Muscle of leg (tissue), 16 donors: Measurements from ENCODE around the gene CFHR2. TPM values are rescaled to one million over a fixed set of nuclear protein-coding genes. Genes with fewer than 3 reads are reported as not detected.
"Not testable (repeated sequence)": the region's sequence is repeated elsewhere in the genome, so short reads cannot be mapped to it uniquely, and the experiment has no call there.

Experiments
- DNase-seq: peaks from one replicate; pipeline ENCODE4 v3.0.0; 2013
- H3K27ac ChIP-seq: one replicate; pipeline ENCODE4 v1.5.1; 2013; ENCODE audit warnings: mild to moderate bottlenecking, low read length, control low read depth
- H3K27me3 ChIP-seq: one replicate; pipeline ENCODE4 v1.6.1; 2013; ENCODE audit warnings: low read length; ENCODE audit not compliant: control insufficient read depth, insufficient read depth
- H3K36me3 ChIP-seq: one replicate; pipeline ENCODE4 v1.6.1; 2013; ENCODE audit warnings: low read length; ENCODE audit not compliant: control insufficient read depth, insufficient read depth
- H3K4me1 ChIP-seq: one replicate; pipeline ENCODE4 v1.6.1; 2013; ENCODE audit warnings: low read length; ENCODE audit not compliant: control insufficient read depth, insufficient read depth
- H3K4me3 ChIP-seq: one replicate; pipeline ENCODE4 v1.5.1; 2013; ENCODE audit warnings: low read length, control low read depth
- H3K9me3 ChIP-seq: replicated peaks from 2 replicates; pipeline ENCODE4 v1.6.1; 2013; ENCODE audit warnings: low read depth, low read length; ENCODE audit not compliant: control insufficient read depth
- WGBS: methylation state at CpG from one replicate; pipeline ENCODE4 v1.1.5; 2013; ENCODE audit warnings: missing lambda C conversion rate; ENCODE audit not compliant: insufficient coverage; 5-methylcytosine and 5-hydroxymethylcytosine counted together
- long read RNA-seq, 11 donors: transcript quantifications; one replicate each; lab custom pipeline, GENCODE V29; 2026
- polyA plus RNA-seq, 8 donors: library from polyadenylated mRNA; unstranded; fragments of 120-200 nt; gene quantifications; one replicate each; pipeline versions ENCODE4 v1.2.1 to v1.2.3, GENCODE V29; 2013; ENCODE audit warnings: inconsistent platforms in 1 of 8, low replicate concordance in 1 of 8; ENCODE audit not compliant: insufficient read length in 8 of 8, insufficient read depth in 1 of 8
- total RNA-seq: library from RNA; stranded (reverse); fragments of 120-200 nt; gene quantifications from one replicate; pipeline ENCODE4 v1.2.4, GENCODE V29; 2013

CFHR2 gene
- total RNA-seq (not detected), polyA plus RNA-seq (under 1 TPM in 1 of 8 donors, not detected in 7; 0.54 TPM)
- long read RNA-seq, donor 1: 0 reads
- long read RNA-seq, donor 2: 0 reads
- long read RNA-seq, donor 3: 0 reads
- long read RNA-seq, donor 4: 0 reads
- long read RNA-seq, donor 5: 0 reads
- long read RNA-seq, donor 6: 0 reads
- long read RNA-seq, donor 7: 0 reads
- long read RNA-seq, donor 8: 0 reads
- long read RNA-seq, donor 9: 0 reads
- long read RNA-seq, donor 10: 0 reads
- long read RNA-seq, donor 11: 0 reads

- H3K27ac ChIP-seq, H3K27me3 ChIP-seq, H3K4me3 ChIP-seq, DNase-seq, H3K4me1 ChIP-seq, H3K36me3 ChIP-seq, H3K9me3 ChIP-seq: not testable (repeated sequence)
- WGBS: no CpG with 5 or more reads among the region's 1 CpG
Observed at GRCh38 chr1:196943568-196943967, at the start of gene CFHR2. TSS of gene CFHR2 (plus strand) at chr1:196943738. CDS start at chr1:196943881, 143 bp downstream.

GRCh38 chr1:196896355-196896754, 47.2 kb upstream of the CFHR2 start:
- H3K27me3 ChIP-seq: no peaks in the 10 kb centered on the region
- 60% methylated on average over 1 of the region's 8 CpGs for WGBS
- H3K27ac ChIP-seq: no peak overlapping the region
- H3K4me1 ChIP-seq: no peaks in the 10 kb centered on the region
- DNase-seq: no peak
- no peaks in the 10 kb centered on the region for H3K9me3 ChIP-seq
- no peaks in the 10 kb centered on the region for H3K36me3 ChIP-seq
- H3K4me3 ChIP-seq: no peak overlapping the region

DNA sequence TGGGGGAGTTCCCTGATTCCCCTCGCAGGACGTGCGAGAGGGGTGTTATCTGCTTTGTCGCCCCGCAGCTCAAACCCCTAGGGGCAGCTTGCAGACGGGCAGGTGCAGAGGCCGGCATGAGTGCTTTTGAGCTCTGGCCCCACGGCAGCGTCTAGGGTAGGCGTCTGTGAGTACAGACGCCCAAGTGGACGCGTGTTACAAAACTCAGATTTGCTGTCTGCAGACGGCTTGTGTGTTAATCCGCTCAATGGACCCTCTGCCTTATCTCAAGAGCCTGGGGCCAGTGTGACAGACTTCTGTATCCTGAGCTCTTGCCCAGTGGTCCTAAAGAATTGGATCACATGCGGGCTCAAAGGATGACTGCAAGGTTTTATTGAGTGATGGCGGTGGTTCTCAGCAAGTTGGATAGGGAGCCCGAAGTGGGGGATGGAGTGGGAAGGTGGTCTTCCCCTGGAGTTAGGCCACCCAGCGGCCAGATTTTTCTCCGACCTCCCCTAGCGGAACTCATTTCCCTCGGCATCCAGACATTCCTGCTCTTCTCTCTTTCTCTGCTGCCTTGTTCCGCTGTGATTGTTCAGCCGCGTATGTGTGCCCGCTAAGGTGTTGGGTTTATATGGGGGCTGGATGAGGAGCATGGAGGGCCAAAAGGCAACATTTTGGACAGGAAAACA, 46.2 kb upstream of the CFHR2 start:
- Histone ChIP-seq H3K27ac (no peak overlapping the region), H3K27me3 (no peaks in the 10 kb centered on the region), H3K4me1 (no peaks in the 10 kb centered on the region), H3K36me3 (no peaks in the 10 kb centered on the region), H3K9me3 (no peaks in the 10 kb centered on the region), H3K4me3 (no peak overlapping the region)
- DNase-seq: no peak
- WGBS: 22% methylated on average over 16 of the region's 26 CpGs

GRCh38 chr1:196902344-196902743, 41.2 kb upstream of the CFHR2 start:
- no CpG with 5 or more reads among the region's 2 CpGs for WGBS
- no peak for DNase-seq
- Histone ChIP-seq H3K36me3 (no peaks in the 10 kb centered on the region), H3K4me3 (no peak overlapping the region), H3K27me3 (no peaks in the 10 kb centered on the region), H3K9me3 (no peaks in the 10 kb centered on the region), H3K27ac (no peak overlapping the region), H3K4me1 (no peaks in the 10 kb centered on the region)

- H3K4me3 ChIP-seq: no peak overlapping the region
- no peak overlapping the region for H3K27ac ChIP-seq
- DNase-seq: no peak
- H3K4me1 ChIP-seq: no peaks in the 10 kb centered on the region
- WGBS: 100% methylated on average over 2 of the region's 2 CpGs
- H3K9me3 ChIP-seq: no peaks in the 10 kb centered on the region
- no peaks in the 10 kb centered on the region for H3K27me3 ChIP-seq
- no peaks in the 10 kb centered on the region for H3K36me3 ChIP-seq
Observed at GRCh38 chr1:196910215-196910614, 33.3 kb upstream of the CFHR2 start.

DNA sequence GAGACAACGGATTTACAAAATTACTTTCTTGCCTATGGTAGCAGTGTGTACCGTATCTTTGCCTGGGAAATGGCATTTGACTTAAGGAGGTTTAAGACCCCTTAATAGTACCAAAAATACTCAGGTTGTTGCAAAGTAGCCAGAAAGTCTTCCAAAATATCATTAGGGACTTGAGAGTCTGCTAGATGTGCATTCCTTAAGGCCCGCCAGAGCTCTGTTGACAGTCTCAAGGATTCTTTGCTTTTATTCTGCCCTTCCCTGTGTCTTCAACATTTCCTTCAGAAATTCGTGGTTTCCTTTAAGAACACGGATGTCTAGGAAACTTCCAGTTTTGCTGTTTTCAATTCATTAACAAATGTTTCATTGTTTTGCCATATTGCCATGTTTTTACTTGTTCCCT, 31.3 kb upstream of the CFHR2 start:
- not testable (repeated sequence) for H3K27me3 ChIP-seq, DNase-seq, H3K9me3 ChIP-seq, H3K36me3 ChIP-seq, H3K27ac ChIP-seq, H3K4me1 ChIP-seq, H3K4me3 ChIP-seq
- 0% methylated on average over 2 of the region's 5 CpGs for WGBS

DNA sequence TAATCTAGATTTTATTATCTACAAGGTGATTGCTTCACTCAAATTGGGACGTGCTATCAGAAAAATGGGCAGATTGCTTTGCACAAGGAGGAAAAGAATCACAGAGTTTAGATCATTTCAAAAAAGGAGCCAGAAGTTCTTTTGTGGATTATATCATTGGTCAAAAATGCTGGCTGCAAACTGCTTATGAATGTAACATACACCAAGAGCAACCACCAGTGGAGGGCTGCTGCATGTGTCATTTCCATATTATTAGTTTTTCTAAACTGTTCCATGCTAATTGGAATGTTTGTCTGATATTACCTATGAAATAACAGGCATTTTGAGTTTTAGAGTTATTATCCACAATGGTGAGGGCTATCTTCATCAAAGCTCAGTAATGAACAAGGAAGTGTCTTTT, 16.7 kb upstream of the CFHR2 start:
- H3K36me3 ChIP-seq, H3K4me3 ChIP-seq, H3K27me3 ChIP-seq, H3K9me3 ChIP-seq, H3K27ac ChIP-seq, H3K4me1 ChIP-seq, DNase-seq: not testable (repeated sequence)
- no CpG with 5 or more reads among the region's 1 CpG for WGBS

DNA sequence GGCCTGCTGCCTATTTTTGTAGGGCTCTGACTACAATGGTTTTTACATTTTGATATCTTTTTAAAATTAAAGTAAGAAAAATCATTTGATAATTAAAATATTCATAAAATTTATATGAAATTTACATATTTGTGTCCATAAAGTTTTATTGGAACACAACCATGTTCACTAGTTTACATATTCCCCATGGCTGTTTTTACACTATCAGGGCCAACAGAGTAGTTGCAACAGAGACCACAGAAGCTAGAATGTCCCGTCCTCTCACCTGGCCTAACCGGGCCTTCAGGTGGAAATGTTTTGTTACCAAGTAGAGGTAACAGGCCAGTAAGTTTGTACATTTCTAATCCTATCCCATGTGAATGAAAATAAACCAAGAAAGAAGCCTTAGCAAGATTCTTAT, 10.7 kb upstream of the CFHR2 start:
- H3K36me3 ChIP-seq, H3K27me3 ChIP-seq, H3K4me3 ChIP-seq, H3K9me3 ChIP-seq, H3K4me1 ChIP-seq, H3K27ac ChIP-seq, DNase-seq: not testable (repeated sequence)
- WGBS: no CpG with 5 or more reads among the region's 2 CpGs

- DNase-seq: no peak
- no peaks in the 10 kb centered on the region for H3K27me3 ChIP-seq
- 93% methylated on average over 29 of the region's 32 CpGs for WGBS
- H3K4me3 ChIP-seq: no peak overlapping the region
- H3K4me1 ChIP-seq: no peaks in the 10 kb centered on the region
- H3K9me3 ChIP-seq: no peaks in the 10 kb centered on the region
- no peak overlapping the region for H3K27ac ChIP-seq
- H3K36me3 ChIP-seq: no peaks in the 10 kb centered on the region
Observed at GRCh38 chr1:196933531-196934189, 9.9 kb upstream of the CFHR2 start.

DNA sequence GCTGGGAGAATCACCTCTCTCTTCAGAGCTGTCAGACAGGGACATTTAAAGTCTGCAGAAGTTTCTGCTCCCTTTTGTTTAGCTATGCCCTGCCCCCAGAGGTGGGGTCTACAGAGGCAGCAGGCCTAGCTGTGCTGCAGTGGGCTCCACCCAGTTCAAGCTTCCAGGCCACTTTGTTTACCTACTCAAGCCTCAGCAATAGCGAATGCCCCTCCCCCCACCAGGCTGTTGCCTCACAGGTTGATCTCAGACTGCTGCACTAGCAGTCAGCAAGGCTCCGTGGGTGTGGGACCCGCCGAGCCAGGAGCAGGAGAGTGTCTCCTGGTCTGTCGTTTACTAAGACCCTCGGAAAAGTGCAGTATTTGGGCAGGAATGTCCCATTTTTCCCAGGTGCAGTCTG, 2.1 kb upstream of the CFHR2 start:
- not testable (repeated sequence) for H3K4me1 ChIP-seq, H3K9me3 ChIP-seq, H3K27me3 ChIP-seq, DNase-seq, H3K4me3 ChIP-seq, H3K27ac ChIP-seq, H3K36me3 ChIP-seq
- WGBS: no CpG with 5 or more reads among the region's 6 CpGs
